ENCODE measurements around the gene RHOT2. TPM values are rescaled to one million over a fixed set of nuclear protein-coding genes. Genes with fewer than 3 reads are reported as not detected.

RHOT2 gene
- total RNA-seq, 1 donor from 2014 or later = 68.0 TPM

GRCh38 chr16:715477-716199, 47.7 kb downstream of the RHOT2 start:
- DNase-seq (ENCODE audit: low read depth) = no peak

DNA sequence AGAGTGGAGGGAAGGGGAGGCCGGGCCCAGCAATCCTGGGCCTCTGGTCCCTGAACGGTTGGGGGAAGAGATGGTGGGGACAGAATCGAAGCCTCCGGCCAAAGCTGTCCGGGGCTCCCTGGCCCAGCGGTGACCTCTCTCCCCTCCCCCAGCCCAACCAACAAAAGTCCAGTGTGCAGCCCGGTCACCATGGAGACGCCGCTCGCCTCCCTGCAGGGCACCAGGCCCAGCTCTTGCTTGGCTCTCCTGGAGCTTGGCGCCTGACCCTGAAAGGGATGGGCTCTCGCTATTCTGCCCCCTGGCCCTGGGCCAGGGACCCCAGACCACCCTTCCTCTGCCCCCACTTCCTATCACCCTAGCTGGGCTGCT, 48.3 kb downstream of the RHOT2 start:
- Histone ChIP-seq H3K36me3 (ENCODE audit: control insufficient read depth, insufficient read depth, low read length) (no peaks in the 10 kb centered on the region), H3K4me3 (ENCODE audit: low read depth, low read length) (peak overlapping the region; percentile 55), H3K27me3 (ENCODE audit: control insufficient read depth, insufficient read depth, low read length) (peaks cover 2% of the 10 kb centered on the region)
- no peak for TF ChIP-seq CTCF (IDR thresholded peaks at IDR 0.05; ENCODE audit: insufficient read depth, low read length, poor library complexity, severe bottlenecking)
- no peak for DNase-seq (ENCODE audit: low read depth)

More at GRCh38 chr16:715477-716199, 47.7 kb downstream of the RHOT2 start:
- TF ChIP-seq CTCF (IDR thresholded peaks at IDR 0.05; ENCODE audit: insufficient read depth, low read length, poor library complexity, severe bottlenecking) = no peak
- H3K4me3 ChIP-seq (ENCODE audit: low read depth, low read length) = peak overlapping the region; percentile 55
- peaks cover 8% of the 10 kb centered on the region for H3K27me3 ChIP-seq (ENCODE audit: control insufficient read depth, insufficient read depth, low read length)
- no peaks in the 10 kb centered on the region for H3K36me3 ChIP-seq (ENCODE audit: control insufficient read depth, insufficient read depth, low read length)

GRCh38 chr16:716768-717325, 48.9 kb downstream of the RHOT2 start:
- no peak for TF ChIP-seq CTCF (IDR thresholded peaks at IDR 0.05; ENCODE audit: insufficient read depth, low read length, poor library complexity, severe bottlenecking)
- H3K4me3 ChIP-seq (ENCODE audit: low read depth, low read length) = no peak overlapping the region

GRCh38 chr16:717450-718245, 49.7 kb downstream of the RHOT2 start:
- Histone ChIP-seq H3K4me3 (ENCODE audit: low read depth, low read length) (no peak overlapping the region), H3K27me3 (ENCODE audit: control insufficient read depth, insufficient read depth, low read length) (no peaks in the 10 kb centered on the region), H3K36me3 (ENCODE audit: control insufficient read depth, insufficient read depth, low read length) (no peaks in the 10 kb centered on the region)
- DNase-seq (ENCODE audit: low read depth) = no peak
- TF ChIP-seq CTCF (IDR thresholded peaks at IDR 0.05; ENCODE audit: insufficient read depth, low read length, poor library complexity, severe bottlenecking) = no peak

More at GRCh38 chr16:716768-717325, 48.9 kb downstream of the RHOT2 start:
- no peak for DNase-seq (ENCODE audit: low read depth)
- no peaks in the 10 kb centered on the region for H3K36me3 ChIP-seq (ENCODE audit: control insufficient read depth, insufficient read depth, low read length)
- H3K27me3 ChIP-seq (ENCODE audit: control insufficient read depth, insufficient read depth, low read length) = no peaks in the 10 kb centered on the region

GRCh38 chr16:718389-718788, 50.5 kb downstream of the RHOT2 start:
- no peak for TF ChIP-seq CTCF (IDR thresholded peaks at IDR 0.05; ENCODE audit: insufficient read depth, low read length, poor library complexity, severe bottlenecking)

More at GRCh38 chr16:718389-718788, 50.5 kb downstream of the RHOT2 start:
- Histone ChIP-seq H3K4me3 (ENCODE audit: low read depth, low read length) (no peak overlapping the region), H3K36me3 (ENCODE audit: control insufficient read depth, insufficient read depth, low read length) (no peaks in the 10 kb centered on the region), H3K27me3 (ENCODE audit: control insufficient read depth, insufficient read depth, low read length) (no peaks in the 10 kb centered on the region)
- DNase-seq (ENCODE audit: low read depth) = no peak

All from kidney epithelial cell (primary cell).